Measurements from ENCODE around the gene KCTD1. TPM values are rescaled to one million over a fixed set of nuclear protein-coding genes. Genes with fewer than 3 reads are reported as not detected.

Gene KCTD1
- total RNA-seq, 4 donors from 2014 or later = 33.6 to 42.0 (median 39.4) TPM

DNA sequence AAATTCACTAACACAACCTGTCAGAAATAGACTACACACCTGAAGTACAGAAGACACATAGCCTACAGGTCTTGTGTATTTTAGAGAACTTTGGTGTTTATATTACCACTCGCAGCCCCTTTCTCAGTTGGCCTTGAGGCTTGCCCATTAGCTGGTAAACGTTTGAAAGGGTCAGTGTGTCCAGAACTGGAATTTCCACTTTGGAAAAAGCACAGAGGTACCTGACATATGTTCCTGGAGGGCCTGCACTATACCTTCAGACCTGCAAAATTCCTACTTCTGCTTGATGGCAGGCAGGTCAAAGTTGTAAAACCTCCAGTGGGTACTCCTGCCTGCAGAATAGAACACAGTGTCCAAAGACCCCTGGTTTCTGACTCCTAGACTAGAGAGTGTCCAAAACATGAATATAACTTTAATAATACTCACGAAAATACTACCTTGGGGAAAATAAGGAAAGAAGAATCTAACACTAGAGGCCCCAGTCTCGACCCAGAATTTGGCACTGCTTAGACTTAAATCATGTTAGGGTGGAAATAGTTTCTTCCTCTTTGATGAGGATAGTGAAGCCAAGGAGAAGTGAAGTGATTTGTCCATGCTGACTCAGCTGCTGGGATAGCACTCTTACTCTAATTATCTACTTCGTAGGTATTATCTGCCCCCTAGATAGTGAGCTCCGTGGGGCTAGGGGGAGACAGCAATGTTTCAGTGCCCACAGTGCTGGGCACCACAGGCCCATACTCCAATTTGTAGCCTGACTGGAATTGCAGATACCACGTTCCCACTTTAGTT is 2.8 kb downstream of the KCTD1 start:
- no peak for DNase-seq (ENCODE audit: low spot score in 2 of 2)
- Histone ChIP-seq H3K27ac (peak overlapping the region in 3 of 4 donors; percentile 22 to 95 (median 72)), H3K4me3 (peak overlapping the region in 2 of 4 donors; percentile 9 to 78), H3K9me3 (no peaks in the 10 kb centered on the region), H3K27me3 (peaks cover 0 to 1% of the 10 kb centered on the region in 2 donors), H3K36me3 (no peaks in the 10 kb centered on the region), H3K4me1 (peaks cover 0 to 66% (median 6%) of the 10 kb centered on the region in 4 donors)
- WGBS, 2 donors = 28 to 29% methylated on average over 7 of the region's 7 CpGs
- TF ChIP-seq POLR2A (IDR thresholded peaks at IDR 0.05) (no peak), EP300 (IDR thresholded peaks at IDR 0.05) (no peak)
- TF ChIP-seq, protein P1, sequence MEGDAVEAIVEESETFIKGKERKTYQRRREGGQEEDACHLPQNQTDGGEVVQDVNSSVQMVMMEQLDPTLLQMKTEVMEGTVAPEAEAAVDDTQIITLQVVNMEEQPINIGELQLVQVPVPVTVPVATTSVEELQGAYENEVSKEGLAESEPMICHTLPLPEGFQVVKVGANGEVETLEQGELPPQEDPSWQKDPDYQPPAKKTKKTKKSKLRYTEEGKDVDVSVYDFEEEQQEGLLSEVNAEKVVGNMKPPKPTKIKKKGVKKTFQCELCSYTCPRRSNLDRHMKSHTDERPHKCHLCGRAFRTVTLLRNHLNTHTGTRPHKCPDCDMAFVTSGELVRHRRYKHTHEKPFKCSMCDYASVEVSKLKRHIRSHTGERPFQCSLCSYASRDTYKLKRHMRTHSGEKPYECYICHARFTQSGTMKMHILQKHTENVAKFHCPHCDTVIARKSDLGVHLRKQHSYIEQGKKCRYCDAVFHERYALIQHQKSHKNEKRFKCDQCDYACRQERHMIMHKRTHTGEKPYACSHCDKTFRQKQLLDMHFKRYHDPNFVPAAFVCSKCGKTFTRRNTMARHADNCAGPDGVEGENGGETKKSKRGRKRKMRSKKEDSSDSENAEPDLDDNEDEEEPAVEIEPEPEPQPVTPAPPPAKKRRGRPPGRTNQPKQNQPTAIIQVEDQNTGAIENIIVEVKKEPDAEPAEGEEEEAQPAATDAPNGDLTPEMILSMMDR (IDR thresholded peaks at IDR 0.05) = no peak

DNA sequence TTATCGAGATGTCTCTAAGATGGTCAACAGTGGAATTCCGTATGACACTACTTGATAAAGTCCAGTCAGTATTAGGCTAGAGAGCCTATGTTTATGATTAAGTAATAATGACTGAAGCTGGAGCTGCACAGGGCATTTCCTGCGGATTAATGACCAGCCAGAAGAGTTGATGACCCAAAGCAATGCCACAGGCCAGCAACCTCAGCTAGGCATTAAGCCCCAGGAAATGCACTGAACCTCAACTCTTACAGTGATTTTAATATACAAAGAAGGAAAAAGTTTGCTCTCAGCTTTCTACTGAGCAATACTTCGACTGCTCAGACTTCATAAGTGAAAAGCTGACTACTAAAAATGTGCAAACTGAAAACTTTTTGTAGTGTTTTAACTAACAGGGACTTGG is 3.9 kb downstream of the KCTD1 start:
- no peak for DNase-seq (ENCODE audit: low spot score in 2 of 2)
- TF ChIP-seq EP300 (IDR thresholded peaks at IDR 0.05) (no peak), POLR2A (IDR thresholded peaks at IDR 0.05) (no peak)
- TF ChIP-seq, protein P1 (IDR thresholded peaks at IDR 0.05) = no peak
- Histone ChIP-seq H3K4me3 (peak overlapping the region in 1 of 4 donors; percentile 2), H3K27me3 (no peaks in the 10 kb centered on the region), H3K27ac (peak overlapping the region in 3 of 4 donors; percentile 16 to 72 (median 20)), H3K36me3 (no peaks in the 10 kb centered on the region), H3K9me3 (no peaks in the 10 kb centered on the region), H3K4me1 (peaks cover 0 to 69% (median 6%) of the 10 kb centered on the region in 4 donors)
- 48 to 53% methylated on average over 4 of the region's 4 CpGs for WGBS, 2 donors

DNA sequence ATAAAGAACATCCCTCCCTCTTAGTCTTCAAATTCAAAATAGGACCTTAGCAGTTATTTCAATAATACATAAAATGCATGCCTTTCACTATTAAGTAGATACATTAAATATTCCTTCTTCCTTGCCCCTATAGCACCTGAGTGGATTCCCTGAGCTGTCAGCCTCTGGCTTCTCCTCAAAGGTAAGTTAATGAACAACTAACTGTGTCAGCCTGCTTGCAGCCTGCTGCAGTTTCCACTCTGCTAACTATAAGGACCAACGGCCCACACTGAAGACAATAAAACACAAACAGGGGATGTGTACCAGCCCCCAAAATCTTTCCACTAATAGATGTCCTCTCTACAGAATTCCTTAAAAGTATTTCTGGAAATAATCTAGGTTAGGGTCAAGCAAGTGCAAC is 5.0 kb downstream of the KCTD1 start:
- 27 to 46% methylated on average over 1 of the region's 1 CpG for WGBS, 2 donors
- Histone ChIP-seq H3K27ac (peak overlapping the region in 1 of 4 donors; percentile 28), H3K9me3 (no peaks in the 10 kb centered on the region), H3K4me1 (peaks cover 0 to 74% (median 6%) of the 10 kb centered on the region in 4 donors), H3K4me3 (peak overlapping the region in 1 of 4 donors; percentile 1), H3K36me3 (no peaks in the 10 kb centered on the region), H3K27me3 (no peaks in the 10 kb centered on the region)
- no peak for DNase-seq (ENCODE audit: low spot score in 2 of 2)
- TF ChIP-seq, protein P1 (IDR thresholded peaks at IDR 0.05) = no peak
- no peak for TF ChIP-seq POLR2A (IDR thresholded peaks at IDR 0.05)
- no peak for TF ChIP-seq EP300 (IDR thresholded peaks at IDR 0.05)

DNA sequence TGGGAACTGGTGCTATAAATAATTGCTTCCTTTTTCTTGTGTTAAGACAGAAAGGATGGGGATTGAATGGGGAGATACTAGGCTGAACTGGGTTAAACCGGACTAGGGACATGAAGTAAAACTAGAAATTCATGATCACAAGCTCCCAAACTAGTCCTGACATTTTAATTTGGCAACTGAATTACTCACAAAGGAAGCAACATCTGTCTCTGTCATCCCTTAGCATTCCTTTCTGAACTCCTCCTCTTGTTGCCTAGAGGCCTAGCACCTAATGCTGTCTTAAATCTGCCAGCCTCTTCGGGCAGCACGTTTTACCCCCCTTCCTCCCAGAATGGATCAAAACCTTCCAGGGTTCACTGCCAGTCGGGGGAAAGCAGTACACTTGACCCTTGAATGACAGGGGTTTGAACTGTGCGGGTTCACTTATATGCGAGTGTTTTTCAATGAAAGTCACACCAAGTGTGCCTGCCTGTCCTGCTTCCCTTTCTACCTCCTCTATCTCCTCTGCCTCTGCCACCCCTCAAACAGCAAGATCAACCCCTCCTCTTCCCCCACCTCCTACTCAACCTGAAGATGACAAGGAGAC is 8.2 kb downstream of the KCTD1 start:
- no peak for DNase-seq (ENCODE audit: low spot score in 2 of 2)
- Histone ChIP-seq H3K27ac (peak overlapping the region in 2 of 4 donors; percentile 30 to 60), H3K4me3 (no peak overlapping the region), H3K27me3 (no peaks in the 10 kb centered on the region), H3K36me3 (no peaks in the 10 kb centered on the region), H3K9me3 (no peaks in the 10 kb centered on the region), H3K4me1 (peaks cover 0 to 59% (median 1%) of the 10 kb centered on the region in 4 donors)
- WGBS, 2 donors = 43 to 61% methylated on average over 6 of the region's 6 CpGs
- TF ChIP-seq EP300 (IDR thresholded peaks at IDR 0.05) = no peak
- TF ChIP-seq, protein P1 (IDR thresholded peaks at IDR 0.05) = no peak
- no peak for TF ChIP-seq POLR2A (IDR thresholded peaks at IDR 0.05)

DNA sequence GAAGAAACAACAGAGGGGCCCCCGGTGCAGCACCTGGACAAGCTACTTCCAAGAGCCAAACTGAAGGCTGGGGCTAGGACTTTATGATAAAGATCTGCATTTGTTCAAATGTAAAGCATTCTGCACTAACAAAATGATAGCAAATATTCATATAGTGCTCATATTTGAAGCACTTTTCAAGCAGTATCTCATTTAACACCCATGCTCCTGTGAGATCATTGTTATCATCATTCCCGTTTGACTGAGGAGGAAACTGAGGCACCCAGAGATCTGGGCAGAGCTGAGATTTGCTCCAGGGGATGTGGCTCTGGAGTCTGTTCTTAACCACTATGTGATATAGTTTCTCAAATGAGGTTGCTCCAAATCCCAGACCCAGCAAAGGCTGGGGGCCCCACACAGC is 9.8 kb downstream of the KCTD1 start:
- DNase-seq (ENCODE audit: low spot score in 2 of 2) = no peak
- H3K36me3 ChIP-seq = no peaks in the 10 kb centered on the region
- WGBS, 2 donors = 90 to 92% methylated on average over 2 of the region's 2 CpGs
- no peaks in the 10 kb centered on the region for H3K9me3 ChIP-seq
- no peaks in the 10 kb centered on the region for H3K27me3 ChIP-seq
- TF ChIP-seq POLR2A (IDR thresholded peaks at IDR 0.05) (no peak), EP300 (IDR thresholded peaks at IDR 0.05) (no peak)
- TF ChIP-seq, protein P1 (IDR thresholded peaks at IDR 0.05) = no peak
- peaks cover 0 to 43% (median 0%) of the 10 kb centered on the region in 4 donors for H3K4me1 ChIP-seq
- no peak overlapping the region for H3K4me3 ChIP-seq
- H3K27ac ChIP-seq = no peak overlapping the region
